BJ (cell line): ENCODE results near the gene TMEM39A. TPM values are rescaled to one million over a fixed set of nuclear protein-coding genes. Genes with fewer than 3 reads are reported as not detected.

Experiments used
- CTCF ChIA-PET: fragments of 350-600 bp; formaldehyde crosslinking; extraction: SDS; loops from one replicate; lab custom pipeline; 2021; ENCODE audit warnings: antibody characterized with exemption, inconsistent platforms; lab: Yijun Ruan, JAX
- POLR2A ChIA-PET: fragments of 300-600 bp; sonication (Branson Sonifier 250); formaldehyde crosslinking; extraction: SDS; loops from one replicate; lab custom pipeline; 2021; ENCODE audit warnings: antibody characterized with exemption; lab: Charles Lee
- DNase-seq: peaks from one replicate; pipeline ENCODE4 v3.0.0-alpha.2; 2011; ENCODE audit warnings: low read depth
- H3K27me3 ChIP-seq: 2 replicates; pipeline ENCODE4 v1.6.0; 2011; ENCODE audit warnings: low read length; ENCODE audit not compliant: control insufficient read depth, insufficient read depth
- H3K36me3 ChIP-seq: 2 replicates; pipeline ENCODE4 v1.5.1; 2011; ENCODE audit warnings: low read length; ENCODE audit not compliant: control insufficient read depth, insufficient read depth
- H3K4me3 ChIP-seq: 2 replicates; pipeline ENCODE4 v1.5.1; 2011; ENCODE audit warnings: low read depth, mild to moderate bottlenecking, control low read depth, low read length
- CTCF ChIP-seq: IDR thresholded peaks from 2 replicates; pipeline ENCODE4 v1.5.1; 2011; ENCODE audit warnings: low read depth, mild to moderate bottlenecking, control low read depth, inconsistent platforms, low read length, moderate library complexity; ENCODE audit not compliant: insufficient read depth
- polyA plus RNA-seq: library from polyadenylated mRNA; depleted of rRNA; stranded (reverse); fragments of >200 nt; gene quantifications from 2 replicates; pipeline ENCODE4 v1.2.3, GENCODE V29; 2011

The TMEM39A gene
- polyA plus RNA-seq, 1 experiment: 34.4 TPM

GRCh38 chr3:119437691-119438258 lies 25.6 kb downstream of the TMEM39A start:
- ChIA-PET POLR2A (no interaction called here), CTCF (interaction anchor here (1.0 kb wide), 1 partner anchor 243 kb away, joined by 3 read pairs; no protein-coding TSS in a partner anchor)
- TF ChIP-seq CTCF: no peak
- Histone ChIP-seq H3K36me3 (peaks cover 20% of the 10 kb centered on the region), H3K27me3 (no peaks in the 10 kb centered on the region), H3K4me3 (no peak overlapping the region)
- no peak for DNase-seq

GRCh38 chr3:119436977-119437376 lies 26.4 kb downstream of the TMEM39A start:
- Histone ChIP-seq H3K27me3 (no peaks in the 10 kb centered on the region), H3K36me3 (peaks cover 19% of the 10 kb centered on the region), H3K4me3 (no peak overlapping the region)
- POLR2A ChIA-PET: no interaction called here
- DNase-seq: no peak
- no peak for TF ChIP-seq CTCF
- CTCF ChIA-PET: no interaction called here

GRCh38 chr3:119434703-119435102 lies 28.7 kb downstream of the TMEM39A start:
- POLR2A ChIA-PET: no interaction called here
- H3K36me3 ChIP-seq: peaks cover 24% of the 10 kb centered on the region
- no peak overlapping the region for H3K4me3 ChIP-seq
- TF ChIP-seq CTCF: no peak
- CTCF ChIA-PET: no interaction called here
- no peak for DNase-seq
- H3K27me3 ChIP-seq: no peaks in the 10 kb centered on the region

- CTCF ChIA-PET: no interaction called here
- Histone ChIP-seq H3K4me3 (no peak overlapping the region), H3K36me3 (peaks cover 24% of the 10 kb centered on the region), H3K27me3 (no peaks in the 10 kb centered on the region)
- POLR2A ChIA-PET: no interaction called here
- no peak for DNase-seq
- no peak for TF ChIP-seq CTCF
Measured at GRCh38 chr3:119433613-119434325, 29.6 kb downstream of the TMEM39A start.

- no peak for DNase-seq
- TF ChIP-seq CTCF: no peak
- Histone ChIP-seq H3K27me3 (no peaks in the 10 kb centered on the region), H3K36me3 (peaks cover 6% of the 10 kb centered on the region), H3K4me3 (no peak overlapping the region)
- ChIA-PET POLR2A (no interaction called here), CTCF (interaction anchor here (1.3 kb wide), 1 partner anchor 13 kb away, joined by 3 read pairs; no protein-coding TSS in a partner anchor)
Measured at GRCh38 chr3:119428538-119428937, 34.9 kb downstream of the TMEM39A start.
